Gastroesophageal sphincter (tissue), 3 donors: Measurements from ENCODE around the gene ERP29.

Source experiments
- CTCF ChIP-seq, 4 experiments: fragments of 200-600 bp in 2 of 4; fragments of 450-650 bp in 2 of 4; sonication (generic) in 1 of 4; IDR thresholded peaks; one replicate each; pipeline ENCODE4 v1.5.1; 2017 to 2019; ENCODE audit warnings: antibody characterized with exemption in 4 of 4, mild to moderate bottlenecking in 2 of 4, moderate library complexity in 2 of 4
- EP300 ChIP-seq: sonication (generic); formaldehyde crosslinking; IDR thresholded peaks from one replicate; pipeline ENCODE4 v1.6.1; 2017; ENCODE audit warnings: antibody characterized with exemption, mild to moderate bottlenecking
- POLR2AphosphoS5 ChIP-seq: sonication (generic); formaldehyde crosslinking; IDR thresholded peaks from one replicate; pipeline ENCODE4 v1.6.1; 2017; ENCODE audit warnings: antibody characterized with exemption

DNA sequence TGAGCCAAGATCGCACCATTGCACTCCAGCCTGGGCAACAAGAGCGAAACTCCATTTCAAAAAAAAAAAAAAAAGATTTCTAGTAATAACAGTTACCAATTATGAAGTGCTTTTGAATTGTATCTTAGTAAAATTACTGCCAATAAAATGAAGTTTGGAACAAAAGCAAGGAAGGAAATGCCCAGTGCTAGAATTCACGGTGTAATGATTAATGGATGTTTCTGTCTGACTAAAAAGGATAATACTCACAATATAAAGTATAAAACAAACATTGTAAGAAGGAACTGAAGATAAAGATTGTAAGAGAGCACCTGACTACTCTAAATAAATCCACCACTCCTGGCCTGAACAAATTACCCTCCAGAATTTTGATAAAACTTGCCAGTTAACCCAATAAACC, 4.3 kb upstream of the ERP29 start:
- TF ChIP-seq POLR2AphosphoS5 (no peak), CTCF (IDR thresholded peaks at IDR 0.05) (no peak), EP300 (no peak)
